ENCODE measurements around the gene ORMDL2. TPM values are rescaled to one million over a fixed set of nuclear protein-coding genes. Genes with fewer than 3 reads are reported as not detected.

The ORMDL2 gene
- total RNA-seq, 2 donors from 2014 or later, result 6.5 to 17.1 TPM

- Histone ChIP-seq H3K4me1 (peaks cover 0 to 39% of the 10 kb centered on the region in 2 donors), H3K36me3 (peaks cover 46% of the 10 kb centered on the region), H3K27me3 (no peaks in the 10 kb centered on the region), H3K4me3 (peak overlapping the region; percentile 84 to 91), H3K27ac (peak overlapping the region in 1 of 2 donors; percentile 84), H3K9me3 (no peaks in the 10 kb centered on the region)
- no peak for DNase-seq (ENCODE audit: low spot score)
- TF ChIP-seq CTCF (IDR thresholded peaks at IDR 0.05), result no peak
Observed at GRCh38 chr12:55818886-55819285, 1.0 kb downstream of the ORMDL2 start.

GRCh38 chr12:55820679-55821078 lies 2.8 kb downstream of the ORMDL2 start:
- peaks cover 0 to 22% of the 10 kb centered on the region in 2 donors for H3K4me1 ChIP-seq
- no peak for DNase-seq (ENCODE audit: low spot score)
- H3K36me3 ChIP-seq, result peaks cover 39% of the 10 kb centered on the region
- H3K27ac ChIP-seq, result no peak overlapping the region
- no peaks in the 10 kb centered on the region for H3K9me3 ChIP-seq
- no peak for TF ChIP-seq CTCF (IDR thresholded peaks at IDR 0.05)
- no peaks in the 10 kb centered on the region for H3K27me3 ChIP-seq
- H3K4me3 ChIP-seq, result no peak overlapping the region

- H3K9me3 ChIP-seq, result no peaks in the 10 kb centered on the region
- peaks cover 37% of the 10 kb centered on the region for H3K36me3 ChIP-seq
- DNase-seq (ENCODE audit: low spot score), result no peak
- peaks cover 0 to 25% of the 10 kb centered on the region in 2 donors for H3K4me1 ChIP-seq
- H3K27ac ChIP-seq, result no peak overlapping the region
- no peaks in the 10 kb centered on the region for H3K27me3 ChIP-seq
- no peak for TF ChIP-seq CTCF (IDR thresholded peaks at IDR 0.05)
- no peak overlapping the region for H3K4me3 ChIP-seq
Observed at GRCh38 chr12:55822228-55822627, 4.4 kb downstream of the ORMDL2 start.

GRCh38 chr12:55823419-55823818 lies 5.6 kb downstream of the ORMDL2 start:
- no peak for TF ChIP-seq CTCF (IDR thresholded peaks at IDR 0.05)
- Histone ChIP-seq H3K9me3 (no peaks in the 10 kb centered on the region), H3K4me3 (no peak overlapping the region), H3K36me3 (peaks cover 37% of the 10 kb centered on the region), H3K4me1 (peaks cover 0 to 34% of the 10 kb centered on the region in 2 donors), H3K27me3 (no peaks in the 10 kb centered on the region), H3K27ac (no peak overlapping the region)
- no peak for DNase-seq (ENCODE audit: low spot score)

GRCh38 chr12:55824726-55825125 lies 6.9 kb downstream of the ORMDL2 start:
- peaks cover 0 to 34% of the 10 kb centered on the region in 2 donors for H3K4me1 ChIP-seq
- TF ChIP-seq CTCF (IDR thresholded peaks at IDR 0.05), result no peak
- DNase-seq (ENCODE audit: low spot score), result no peak
- no peaks in the 10 kb centered on the region for H3K9me3 ChIP-seq
- H3K36me3 ChIP-seq, result peaks cover 37% of the 10 kb centered on the region
- H3K27me3 ChIP-seq, result no peaks in the 10 kb centered on the region
- no peak overlapping the region for H3K4me3 ChIP-seq
- no peak overlapping the region for H3K27ac ChIP-seq

- H3K4me3 ChIP-seq, result no peak overlapping the region
- H3K4me1 ChIP-seq, result peaks cover 0 to 54% of the 10 kb centered on the region in 2 donors
- no peak overlapping the region for H3K27ac ChIP-seq
- DNase-seq (ENCODE audit: low spot score), result no peak
- H3K9me3 ChIP-seq, result no peaks in the 10 kb centered on the region
- peaks cover 7% of the 10 kb centered on the region for H3K36me3 ChIP-seq
- TF ChIP-seq CTCF (IDR thresholded peaks at IDR 0.05), result no peak
- no peaks in the 10 kb centered on the region for H3K27me3 ChIP-seq
Observed at GRCh38 chr12:55827806-55828205, 10.0 kb downstream of the ORMDL2 start.
